Measurements from ENCODE around the gene METTL1. TPM values are rescaled to one million over a fixed set of nuclear protein-coding genes. Genes with fewer than 3 reads are reported as not detected.

The METTL1 gene
- total RNA-seq, 1 donor from 2014 or later, result 10.6 TPM

DNA sequence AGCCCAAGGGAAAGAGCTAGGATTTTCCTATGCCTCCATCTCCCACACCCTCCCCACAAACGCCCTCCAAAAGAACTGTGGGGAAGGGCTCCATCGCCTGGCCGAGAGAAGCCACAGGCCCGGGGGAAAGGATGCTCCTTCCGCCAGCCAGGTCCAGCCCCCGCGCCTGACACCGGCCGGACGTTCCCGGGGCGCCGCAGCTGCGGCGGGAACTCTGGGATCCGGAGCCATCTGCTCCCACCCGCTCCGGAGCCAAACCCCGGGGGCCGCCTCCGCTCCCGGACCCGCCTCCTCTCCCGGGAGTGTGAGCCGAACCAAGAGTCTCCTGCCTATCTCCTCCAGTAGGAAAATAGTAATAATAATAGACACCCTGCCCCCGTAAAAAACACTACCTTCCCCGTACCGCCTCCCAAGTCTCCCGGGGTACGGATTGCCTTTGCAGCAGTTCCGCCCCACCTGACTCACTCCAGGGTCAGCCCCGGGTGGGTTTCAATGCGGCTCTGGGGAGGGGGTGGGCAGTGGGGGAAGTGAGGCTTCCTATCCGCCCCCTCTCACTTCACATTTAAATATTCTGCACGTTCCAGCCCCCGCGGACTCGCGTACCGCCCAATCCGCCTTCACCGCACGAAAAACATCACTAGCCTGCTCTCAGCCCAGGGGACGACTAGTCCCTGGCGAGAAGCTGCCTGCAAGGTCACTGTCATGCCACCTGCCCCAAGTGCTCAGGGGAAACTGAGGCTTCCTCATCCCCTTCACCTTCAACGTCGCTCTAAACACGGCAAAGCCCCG is 35.8 kb downstream of the METTL1 start:
- H3K27me3 Mint-ChIP-seq (ENCODE audit: unreplicated experiment), result peaks cover 34% of the 10 kb centered on the region
- H3K4me3 Mint-ChIP-seq (ENCODE audit: unreplicated experiment), result peak overlapping the region; percentile 90
- peaks cover 34% of the 10 kb centered on the region for H3K4me1 Mint-ChIP-seq (ENCODE audit: unreplicated experiment)
- H3K9me3 Mint-ChIP-seq (ENCODE audit: unreplicated experiment), result no peaks in the 10 kb centered on the region
- peak; percentile 61 for DNase-seq (ENCODE audit: low spot score)
- TF ChIP-seq, protein P1, sequence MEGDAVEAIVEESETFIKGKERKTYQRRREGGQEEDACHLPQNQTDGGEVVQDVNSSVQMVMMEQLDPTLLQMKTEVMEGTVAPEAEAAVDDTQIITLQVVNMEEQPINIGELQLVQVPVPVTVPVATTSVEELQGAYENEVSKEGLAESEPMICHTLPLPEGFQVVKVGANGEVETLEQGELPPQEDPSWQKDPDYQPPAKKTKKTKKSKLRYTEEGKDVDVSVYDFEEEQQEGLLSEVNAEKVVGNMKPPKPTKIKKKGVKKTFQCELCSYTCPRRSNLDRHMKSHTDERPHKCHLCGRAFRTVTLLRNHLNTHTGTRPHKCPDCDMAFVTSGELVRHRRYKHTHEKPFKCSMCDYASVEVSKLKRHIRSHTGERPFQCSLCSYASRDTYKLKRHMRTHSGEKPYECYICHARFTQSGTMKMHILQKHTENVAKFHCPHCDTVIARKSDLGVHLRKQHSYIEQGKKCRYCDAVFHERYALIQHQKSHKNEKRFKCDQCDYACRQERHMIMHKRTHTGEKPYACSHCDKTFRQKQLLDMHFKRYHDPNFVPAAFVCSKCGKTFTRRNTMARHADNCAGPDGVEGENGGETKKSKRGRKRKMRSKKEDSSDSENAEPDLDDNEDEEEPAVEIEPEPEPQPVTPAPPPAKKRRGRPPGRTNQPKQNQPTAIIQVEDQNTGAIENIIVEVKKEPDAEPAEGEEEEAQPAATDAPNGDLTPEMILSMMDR (IDR thresholded peaks at IDR 0.05; ENCODE audit: unreplicated experiment), result no peak
- H3K27ac Mint-ChIP-seq (ENCODE audit: unreplicated experiment), result peak overlapping the region; percentile 94
- H3K36me3 Mint-ChIP-seq (ENCODE audit: low read depth, unreplicated experiment), result peaks cover 32% of the 10 kb centered on the region

DNA sequence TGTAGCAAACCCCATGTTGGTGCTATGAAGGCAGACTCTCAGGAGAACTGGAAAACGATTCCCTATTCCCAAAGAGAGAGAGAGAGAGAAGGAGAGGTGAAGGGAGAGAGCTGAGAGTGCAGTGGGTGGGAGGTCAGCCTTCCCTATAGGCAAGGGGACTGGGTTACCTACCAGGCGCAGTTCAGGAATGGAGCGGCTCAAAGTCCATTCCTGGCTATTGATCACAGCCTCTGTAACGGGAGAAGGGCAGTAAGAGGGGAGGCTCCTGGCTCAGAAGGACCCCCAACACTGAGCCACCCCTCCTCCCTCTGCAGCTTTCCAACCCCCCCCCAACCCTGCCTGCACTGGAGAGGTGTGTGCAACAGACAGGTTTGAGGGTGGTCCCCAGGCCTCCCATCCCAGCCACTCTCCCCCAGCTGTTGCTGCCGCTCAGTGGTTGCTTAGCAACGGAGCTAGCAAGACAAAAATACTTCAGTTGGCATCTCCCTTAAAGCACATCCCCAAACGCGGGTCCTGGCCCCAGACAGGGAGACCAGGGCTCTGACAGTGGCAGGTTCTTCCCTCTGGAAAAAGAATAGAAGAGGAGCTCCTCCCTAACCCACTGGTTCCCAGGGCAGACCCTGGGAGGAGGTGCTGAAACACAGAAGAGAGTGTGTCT is 36.6 kb downstream of the METTL1 start:
- H3K4me1 Mint-ChIP-seq (ENCODE audit: unreplicated experiment), result peaks cover 27% of the 10 kb centered on the region
- H3K27ac Mint-ChIP-seq (ENCODE audit: unreplicated experiment), result peak overlapping the region; percentile 58
- peaks cover 32% of the 10 kb centered on the region for H3K36me3 Mint-ChIP-seq (ENCODE audit: low read depth, unreplicated experiment)
- H3K9me3 Mint-ChIP-seq (ENCODE audit: unreplicated experiment), result no peaks in the 10 kb centered on the region
- no peak for DNase-seq (ENCODE audit: low spot score)
- TF ChIP-seq, protein P1 (IDR thresholded peaks at IDR 0.05; ENCODE audit: unreplicated experiment), result no peak
- H3K4me3 Mint-ChIP-seq (ENCODE audit: unreplicated experiment), result peak overlapping the region; percentile 82
- H3K27me3 Mint-ChIP-seq (ENCODE audit: unreplicated experiment), result peaks cover 33% of the 10 kb centered on the region

GRCh38 chr12:57734591-57734990 is 37.3 kb downstream of the METTL1 start:
- peak overlapping the region; percentile 82 for H3K4me3 Mint-ChIP-seq (ENCODE audit: unreplicated experiment)
- no peak for DNase-seq (ENCODE audit: low spot score)
- peaks cover 27% of the 10 kb centered on the region for H3K4me1 Mint-ChIP-seq (ENCODE audit: unreplicated experiment)
- TF ChIP-seq, protein P1 (IDR thresholded peaks at IDR 0.05; ENCODE audit: unreplicated experiment), result no peak
- H3K9me3 Mint-ChIP-seq (ENCODE audit: unreplicated experiment), result no peaks in the 10 kb centered on the region
- peak overlapping the region; percentile 58 for H3K27ac Mint-ChIP-seq (ENCODE audit: unreplicated experiment)
- peaks cover 37% of the 10 kb centered on the region for H3K27me3 Mint-ChIP-seq (ENCODE audit: unreplicated experiment)
- peaks cover 32% of the 10 kb centered on the region for H3K36me3 Mint-ChIP-seq (ENCODE audit: low read depth, unreplicated experiment)

DNA sequence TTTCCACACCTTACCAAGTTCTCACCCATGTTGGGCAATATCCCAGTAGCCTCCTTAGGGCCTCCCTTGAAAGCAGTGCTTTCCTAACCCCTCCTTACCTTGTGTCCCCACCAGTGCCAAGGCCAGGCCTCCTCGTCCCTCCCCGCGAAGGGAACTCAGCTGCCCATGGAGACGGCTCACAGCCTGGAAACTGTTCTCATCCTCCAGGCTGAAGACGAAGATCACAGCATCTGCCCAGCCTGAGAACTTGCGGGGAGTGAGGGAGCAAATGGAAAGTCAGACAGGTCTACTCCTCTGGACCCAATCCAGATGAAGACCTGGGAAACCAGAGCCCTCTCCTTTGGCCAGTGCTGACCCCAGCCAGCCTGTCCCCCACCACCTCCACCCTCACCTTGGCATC is 38.0 kb downstream of the METTL1 start:
- H3K27me3 Mint-ChIP-seq (ENCODE audit: unreplicated experiment), result peaks cover 36% of the 10 kb centered on the region

More for the DNA sequence above, 38.0 kb downstream of the METTL1 start:
- H3K9me3 Mint-ChIP-seq (ENCODE audit: unreplicated experiment), result no peaks in the 10 kb centered on the region
- H3K4me1 Mint-ChIP-seq (ENCODE audit: unreplicated experiment), result peaks cover 22% of the 10 kb centered on the region
- no peak overlapping the region for H3K27ac Mint-ChIP-seq (ENCODE audit: unreplicated experiment)
- no peak overlapping the region for H3K4me3 Mint-ChIP-seq (ENCODE audit: unreplicated experiment)
- H3K36me3 Mint-ChIP-seq (ENCODE audit: low read depth, unreplicated experiment), result peaks cover 26% of the 10 kb centered on the region
- TF ChIP-seq, protein P1 (IDR thresholded peaks at IDR 0.05; ENCODE audit: unreplicated experiment), result no peak
- DNase-seq (ENCODE audit: low spot score), result no peak

Data from endothelial cell (in vitro differentiated cells).